Measurements from ENCODE around the gene CHMP3.
A peak's percentile ranks its signal among the peaks of the same experiment; 100 is the strongest.
"Not testable (repeated sequence)": the region's sequence is repeated elsewhere in the genome, so short reads cannot be mapped to it uniquely, and the experiment has no call there.

CHMP3 gene

DNA sequence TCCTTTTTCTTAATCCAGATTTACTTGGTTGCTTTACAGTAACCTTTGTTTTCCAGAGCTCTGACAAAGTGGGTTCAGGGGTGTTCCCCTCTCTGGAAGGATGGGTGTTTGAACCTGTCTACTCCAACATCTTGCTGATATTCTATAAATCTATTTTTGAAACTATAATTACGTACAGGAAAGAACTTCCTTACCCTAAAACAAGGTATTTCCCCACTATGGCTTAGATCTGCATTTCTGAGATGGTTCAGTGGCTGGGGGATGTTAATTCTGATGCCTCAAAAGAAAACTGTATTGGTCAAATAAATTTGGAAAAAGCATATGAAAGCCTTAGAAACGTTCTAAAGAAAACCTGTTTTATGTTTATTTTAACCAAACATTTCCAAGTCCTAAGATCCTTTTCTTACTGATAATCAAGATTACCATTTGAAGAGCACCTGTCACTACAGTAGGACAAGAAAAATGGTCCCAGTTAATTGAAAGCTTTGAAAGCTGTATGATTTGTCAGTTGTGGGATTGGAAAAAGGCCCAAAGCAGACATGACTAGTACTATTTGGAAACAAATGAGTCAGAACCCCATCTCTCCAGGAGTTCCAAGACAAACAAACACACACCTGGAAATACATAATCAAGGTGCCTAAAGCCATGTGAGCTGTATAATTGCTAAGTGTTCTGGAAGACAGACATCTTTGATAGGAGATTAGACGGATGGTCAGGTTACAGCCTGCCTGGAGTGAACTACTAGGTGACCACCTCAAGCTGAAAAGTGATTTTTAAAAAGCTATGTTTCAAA is 64.6 kb downstream of the CHMP3 start:
- Histone ChIP-seq H3K4me3 (ENCODE audit: low read length) (no peak overlapping the region), H2AFZ (ENCODE audit: low read length) (no peak overlapping the region), H3K9me3 (replicated peaks; ENCODE audit: insufficient read depth, low read length) (no peaks in the 10 kb centered on the region), H3F3A (ENCODE audit: insufficient read depth, low read length) (0 out of 2 replicates have a peak, but pooled peaks cover 3% of the 10 kb centered on the region), H3K9ac (ENCODE audit: low read length) (no peak overlapping the region), H3K4me2 (ENCODE audit: low read depth, low read length) (no peak overlapping the region), H3K79me2 (ENCODE audit: low read length) (0 out of 2 replicates have a peak, but pooled peaks cover 3% of the 10 kb centered on the region), H3K27me3 (replicated peaks; ENCODE audit: insufficient read depth, low read length) (no peaks in the 10 kb centered on the region), H3K4me1 (ENCODE audit: low read length) (peaks cover 20% of the 10 kb centered on the region), H3K36me3 (replicated peaks; ENCODE audit: insufficient read depth, low read length) (peaks cover 13% of the 10 kb centered on the region), H3K9me2 (replicated peaks; ENCODE audit: insufficient read depth, low read length) (no peaks in the 10 kb centered on the region), H3K27ac (ENCODE audit: low read length) (no peak overlapping the region), H4K20me1 (ENCODE audit: insufficient read depth, low read length) (no peaks in the 10 kb centered on the region)
- TF ChIP-seq, protein P1, sequence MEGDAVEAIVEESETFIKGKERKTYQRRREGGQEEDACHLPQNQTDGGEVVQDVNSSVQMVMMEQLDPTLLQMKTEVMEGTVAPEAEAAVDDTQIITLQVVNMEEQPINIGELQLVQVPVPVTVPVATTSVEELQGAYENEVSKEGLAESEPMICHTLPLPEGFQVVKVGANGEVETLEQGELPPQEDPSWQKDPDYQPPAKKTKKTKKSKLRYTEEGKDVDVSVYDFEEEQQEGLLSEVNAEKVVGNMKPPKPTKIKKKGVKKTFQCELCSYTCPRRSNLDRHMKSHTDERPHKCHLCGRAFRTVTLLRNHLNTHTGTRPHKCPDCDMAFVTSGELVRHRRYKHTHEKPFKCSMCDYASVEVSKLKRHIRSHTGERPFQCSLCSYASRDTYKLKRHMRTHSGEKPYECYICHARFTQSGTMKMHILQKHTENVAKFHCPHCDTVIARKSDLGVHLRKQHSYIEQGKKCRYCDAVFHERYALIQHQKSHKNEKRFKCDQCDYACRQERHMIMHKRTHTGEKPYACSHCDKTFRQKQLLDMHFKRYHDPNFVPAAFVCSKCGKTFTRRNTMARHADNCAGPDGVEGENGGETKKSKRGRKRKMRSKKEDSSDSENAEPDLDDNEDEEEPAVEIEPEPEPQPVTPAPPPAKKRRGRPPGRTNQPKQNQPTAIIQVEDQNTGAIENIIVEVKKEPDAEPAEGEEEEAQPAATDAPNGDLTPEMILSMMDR (IDR thresholded peaks at IDR 0.05; ENCODE audit: low read length): no peak
- no peak for TF ChIP-seq EZH2phosphoT487 (IDR thresholded peaks at IDR 0.05; ENCODE audit: low read length)
- TF ChIP-seq EZH2 (optimal IDR thresholded peaks at IDR 0.05; ENCODE audit: low read depth, low read length): no peak
- no peak for DNase-seq

DNA sequence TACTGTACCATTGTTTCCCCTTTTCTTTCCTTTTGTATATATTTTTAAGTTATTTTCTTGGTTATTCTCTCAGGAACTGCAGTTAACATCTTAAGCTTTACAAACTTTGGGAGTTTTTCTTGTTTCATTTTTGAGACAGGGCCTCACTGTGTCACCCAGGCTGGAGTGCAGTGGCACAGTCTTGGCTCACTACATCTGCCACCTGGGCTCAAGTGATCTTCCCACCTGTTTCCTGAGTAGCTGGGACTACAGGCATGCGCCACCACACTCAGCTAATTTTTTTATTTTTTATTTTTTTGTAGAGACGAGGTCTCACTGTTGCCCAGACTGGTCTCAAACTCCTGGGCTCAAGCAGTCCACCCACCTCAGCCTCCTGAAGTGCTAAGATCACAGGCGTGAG is 66.9 kb downstream of the CHMP3 start:
- H3K4me1 ChIP-seq (ENCODE audit: low read length): peaks cover 20% of the 10 kb centered on the region
- H3K36me3 ChIP-seq (replicated peaks; ENCODE audit: insufficient read depth, low read length): peaks cover 13% of the 10 kb centered on the region
- peak; percentile 65 for DNase-seq

DNA sequence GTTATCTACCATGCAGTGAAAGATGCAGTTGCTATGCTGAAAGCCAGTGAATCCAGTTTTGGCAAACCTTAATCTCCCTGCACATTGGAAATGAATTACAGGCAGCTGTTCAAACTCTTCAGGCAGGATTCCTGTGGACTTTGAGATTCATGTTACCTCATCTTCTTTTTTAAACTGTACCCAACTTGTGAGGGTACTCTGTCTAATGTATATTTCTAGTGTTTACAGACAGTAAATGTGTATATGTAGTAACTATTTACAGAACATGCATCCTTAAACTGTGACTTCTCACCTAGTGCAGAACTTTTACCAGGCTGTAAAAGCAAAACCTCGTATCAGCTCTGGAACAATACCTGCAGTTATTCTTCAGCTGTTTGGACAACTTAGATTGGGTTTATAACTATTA is 71.2 kb downstream of the CHMP3 start:
- Histone ChIP-seq H3K36me3 (replicated peaks; ENCODE audit: insufficient read depth, low read length) (no peaks in the 10 kb centered on the region; the same call in 1 of the 2 replicates), H3K27ac (ENCODE audit: low read length) (no peak overlapping the region), H3K79me2 (ENCODE audit: low read length) (0 out of 2 replicates have a peak, but pooled peaks cover 3% of the 10 kb centered on the region), H4K20me1 (ENCODE audit: insufficient read depth, low read length) (no peaks in the 10 kb centered on the region), H3K9ac (ENCODE audit: low read length) (no peak overlapping the region), H3K4me3 (ENCODE audit: low read length) (no peak overlapping the region), H3K27me3 (replicated peaks; ENCODE audit: insufficient read depth, low read length) (no peaks in the 10 kb centered on the region), H3F3A (ENCODE audit: insufficient read depth, low read length) (0 out of 2 replicates have a peak, but pooled peaks cover 1% of the 10 kb centered on the region), H3K4me1 (ENCODE audit: low read length) (peaks cover 20% of the 10 kb centered on the region), H3K4me2 (ENCODE audit: low read depth, low read length) (no peak overlapping the region), H2AFZ (ENCODE audit: low read length) (no peak overlapping the region), H3K9me2 (replicated peaks; ENCODE audit: insufficient read depth, low read length) (no peaks in the 10 kb centered on the region), H3K9me3 (replicated peaks; ENCODE audit: insufficient read depth, low read length) (no peaks in the 10 kb centered on the region)
- no peak for DNase-seq
- TF ChIP-seq EZH2 (optimal IDR thresholded peaks at IDR 0.05; ENCODE audit: low read depth, low read length) (no peak), EZH2phosphoT487 (IDR thresholded peaks at IDR 0.05; ENCODE audit: low read length) (no peak)
- TF ChIP-seq, protein P1 (IDR thresholded peaks at IDR 0.05; ENCODE audit: low read length): no peak

More for the DNA sequence above, 66.9 kb downstream of the CHMP3 start:
- H3F3A ChIP-seq (ENCODE audit: insufficient read depth, low read length); H3K27me3 ChIP-seq (replicated peaks; ENCODE audit: insufficient read depth, low read length); H4K20me1 ChIP-seq (ENCODE audit: insufficient read depth, low read length); H3K9me2 ChIP-seq (replicated peaks; ENCODE audit: insufficient read depth, low read length); H3K4me3 ChIP-seq (ENCODE audit: low read length); H2AFZ ChIP-seq (ENCODE audit: low read length); H3K9me3 ChIP-seq (replicated peaks; ENCODE audit: insufficient read depth, low read length); H3K9ac ChIP-seq (ENCODE audit: low read length); H3K79me2 ChIP-seq (ENCODE audit: low read length): not testable (repeated sequence)
- H3K27ac ChIP-seq (ENCODE audit: low read length): peak overlapping the region; percentile 33; the same call in 1 of the 2 replicates
- peak overlapping the region; percentile 26 for H3K4me2 ChIP-seq (ENCODE audit: low read depth, low read length)

DNA sequence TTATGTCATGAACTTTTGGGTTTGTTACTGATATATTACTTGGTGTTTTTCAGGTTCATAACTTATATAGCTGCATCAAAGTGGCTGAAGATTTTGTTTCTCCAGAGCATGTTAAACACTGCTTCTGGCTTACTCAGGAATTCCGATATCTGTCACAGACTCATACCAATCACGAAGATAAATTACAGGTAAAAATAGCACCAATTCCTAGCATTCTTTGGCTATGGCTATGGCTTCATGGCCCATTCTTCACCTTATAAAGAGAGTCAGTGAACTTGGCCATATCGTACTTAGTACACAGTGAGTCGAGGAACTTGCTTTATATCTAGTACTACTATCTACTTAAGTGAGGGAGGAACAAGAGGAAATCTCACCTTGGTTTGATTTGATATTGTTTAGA is 72.2 kb downstream of the CHMP3 start:
- H3K4me3 ChIP-seq (ENCODE audit: low read length): no peak overlapping the region
- H3K4me1 ChIP-seq (ENCODE audit: low read length): peaks cover 14% of the 10 kb centered on the region
- H3K9me3 ChIP-seq (replicated peaks; ENCODE audit: insufficient read depth, low read length): no peaks in the 10 kb centered on the region
- H3K9me2 ChIP-seq (replicated peaks; ENCODE audit: insufficient read depth, low read length): no peaks in the 10 kb centered on the region
- no peak for DNase-seq
- no peaks in the 10 kb centered on the region for H3K27me3 ChIP-seq (replicated peaks; ENCODE audit: insufficient read depth, low read length)
- H3K79me2 ChIP-seq (ENCODE audit: low read length): no peaks in the 10 kb centered on the region
- no peaks in the 10 kb centered on the region for H4K20me1 ChIP-seq (ENCODE audit: insufficient read depth, low read length)
- TF ChIP-seq, protein P1 (IDR thresholded peaks at IDR 0.05; ENCODE audit: low read length): no peak
- TF ChIP-seq EZH2 (optimal IDR thresholded peaks at IDR 0.05; ENCODE audit: low read depth, low read length): no peak
- no peak for TF ChIP-seq EZH2phosphoT487 (IDR thresholded peaks at IDR 0.05; ENCODE audit: low read length)
- H3F3A ChIP-seq (ENCODE audit: insufficient read depth, low read length): no peaks in the 10 kb centered on the region
- no peak overlapping the region for H3K9ac ChIP-seq (ENCODE audit: low read length)
- no peak overlapping the region for H3K4me2 ChIP-seq (ENCODE audit: low read depth, low read length)
- no peaks in the 10 kb centered on the region; the same call in 1 of the 2 replicates for H3K36me3 ChIP-seq (replicated peaks; ENCODE audit: insufficient read depth, low read length)
- H2AFZ ChIP-seq (ENCODE audit: low read length): no peak overlapping the region
- H3K27ac ChIP-seq (ENCODE audit: low read length): no peak overlapping the region

All from MM.1S (cell line).